ENCODE measurements around the gene PAX7. TPM values are rescaled to one million over a fixed set of nuclear protein-coding genes. Genes with fewer than 3 reads are reported as not detected.

PAX7 gene
- total and polyA plus RNA-seq, 11 donors = not detected

DNA sequence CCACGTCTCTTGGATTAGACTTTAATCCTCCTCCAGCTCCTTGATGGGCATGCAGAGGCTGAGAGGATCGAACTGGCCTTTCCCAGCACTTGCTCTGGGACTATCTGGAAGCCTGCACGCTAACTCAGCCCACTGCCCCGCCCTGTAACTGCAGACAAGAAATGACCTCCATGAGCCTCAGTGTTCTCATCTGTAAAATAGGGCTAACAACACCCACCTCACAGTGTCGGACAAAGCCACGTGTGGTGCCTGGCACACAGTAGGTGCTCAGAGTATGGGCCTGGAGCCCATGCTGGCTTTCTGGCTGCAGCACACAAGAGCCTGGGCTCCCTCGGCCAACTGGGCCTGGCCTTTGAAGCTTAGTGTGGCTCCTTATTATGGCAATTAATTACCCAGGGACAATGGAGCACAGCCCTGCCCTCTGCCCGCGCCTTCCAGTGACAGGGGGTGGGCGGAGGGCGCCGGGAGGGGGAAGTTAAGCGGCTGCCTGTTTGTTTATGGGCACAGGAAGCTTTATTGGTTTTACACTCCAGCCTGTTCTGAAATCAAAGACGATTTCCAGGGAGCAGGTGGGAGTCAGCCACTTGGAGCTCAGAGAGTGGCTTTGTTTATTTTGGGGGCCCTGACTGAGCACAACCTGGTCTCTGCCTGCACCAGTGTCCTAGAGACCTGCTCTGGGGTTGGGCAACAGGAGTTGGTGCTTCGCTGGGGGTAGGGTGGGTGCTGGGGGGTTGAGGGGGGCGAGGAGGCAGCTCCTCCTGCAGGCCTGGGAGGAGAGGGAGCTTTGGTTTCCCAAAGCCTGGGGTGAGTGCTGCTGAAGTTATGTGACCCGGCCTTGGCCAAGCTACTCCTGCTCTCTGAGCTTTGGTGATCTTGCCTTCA is 31.0 kb downstream of the PAX7 start:
- DNase-seq = no peak
- H3K27ac ChIP-seq = no peak overlapping the region

DNA sequence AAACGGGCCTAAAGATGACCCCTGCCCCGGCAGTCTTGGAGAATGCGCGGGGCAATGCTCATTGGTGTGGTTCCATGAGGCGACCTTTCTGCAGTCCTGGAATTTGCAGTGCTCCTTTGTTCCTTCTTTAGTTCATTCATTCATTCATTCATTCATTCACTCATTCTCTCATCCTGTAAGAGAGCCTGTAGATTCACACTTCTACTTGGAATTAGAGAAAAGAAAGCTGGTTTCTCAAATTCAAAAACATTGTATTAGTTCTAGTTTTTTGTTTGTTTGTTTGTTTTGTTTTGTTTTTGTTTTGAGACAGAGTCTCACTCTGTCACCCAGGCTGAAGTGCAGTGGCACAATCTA is 31.6 kb downstream of the PAX7 start:
- 59 to 75% (median 65%) methylated on average over 5 of the region's 5 CpGs for WGBS, 4 donors
- intact Hi-C loops (cut with DNase I) = no loop called here
- no peaks in the 10 kb centered on the region for H3K4me1 ChIP-seq
- ATAC-seq (no peak), DNase-seq (no peak)
- no peak for TF ChIP-seq POLR2A (IDR thresholded peaks at IDR 0.05)
- TF ChIP-seq, protein P1, sequence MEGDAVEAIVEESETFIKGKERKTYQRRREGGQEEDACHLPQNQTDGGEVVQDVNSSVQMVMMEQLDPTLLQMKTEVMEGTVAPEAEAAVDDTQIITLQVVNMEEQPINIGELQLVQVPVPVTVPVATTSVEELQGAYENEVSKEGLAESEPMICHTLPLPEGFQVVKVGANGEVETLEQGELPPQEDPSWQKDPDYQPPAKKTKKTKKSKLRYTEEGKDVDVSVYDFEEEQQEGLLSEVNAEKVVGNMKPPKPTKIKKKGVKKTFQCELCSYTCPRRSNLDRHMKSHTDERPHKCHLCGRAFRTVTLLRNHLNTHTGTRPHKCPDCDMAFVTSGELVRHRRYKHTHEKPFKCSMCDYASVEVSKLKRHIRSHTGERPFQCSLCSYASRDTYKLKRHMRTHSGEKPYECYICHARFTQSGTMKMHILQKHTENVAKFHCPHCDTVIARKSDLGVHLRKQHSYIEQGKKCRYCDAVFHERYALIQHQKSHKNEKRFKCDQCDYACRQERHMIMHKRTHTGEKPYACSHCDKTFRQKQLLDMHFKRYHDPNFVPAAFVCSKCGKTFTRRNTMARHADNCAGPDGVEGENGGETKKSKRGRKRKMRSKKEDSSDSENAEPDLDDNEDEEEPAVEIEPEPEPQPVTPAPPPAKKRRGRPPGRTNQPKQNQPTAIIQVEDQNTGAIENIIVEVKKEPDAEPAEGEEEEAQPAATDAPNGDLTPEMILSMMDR (IDR thresholded peaks at IDR 0.05) = no peak
- H3K27me3 ChIP-seq = peaks cover 0 to 84% (median 23%) of the 10 kb centered on the region in 9 donors
- H3K36me3 ChIP-seq = no peaks in the 10 kb centered on the region
- no peak overlapping the region for H3K27ac ChIP-seq
- H3K4me3 ChIP-seq = no peak overlapping the region
- H3K9me3 ChIP-seq = no peaks in the 10 kb centered on the region

More for the DNA sequence above, 31.0 kb downstream of the PAX7 start:
- no peaks in the 10 kb centered on the region for H3K4me1 ChIP-seq
- TF ChIP-seq, protein P1 (IDR thresholded peaks at IDR 0.05) = no peak
- TF ChIP-seq POLR2A (IDR thresholded peaks at IDR 0.05) = no peak
- ATAC-seq = no peak
- intact Hi-C loops (cut with DNase I) = no loop called here
- H3K27me3 ChIP-seq = peaks cover 0 to 85% (median 25%) of the 10 kb centered on the region in 9 donors
- H3K9me3 ChIP-seq = no peaks in the 10 kb centered on the region
- H3K36me3 ChIP-seq = no peaks in the 10 kb centered on the region
- WGBS, 4 donors = 36 to 53% (median 46%) methylated on average over 14 to 17 of the region's 17 CpGs
- no peak overlapping the region for H3K4me3 ChIP-seq

DNA sequence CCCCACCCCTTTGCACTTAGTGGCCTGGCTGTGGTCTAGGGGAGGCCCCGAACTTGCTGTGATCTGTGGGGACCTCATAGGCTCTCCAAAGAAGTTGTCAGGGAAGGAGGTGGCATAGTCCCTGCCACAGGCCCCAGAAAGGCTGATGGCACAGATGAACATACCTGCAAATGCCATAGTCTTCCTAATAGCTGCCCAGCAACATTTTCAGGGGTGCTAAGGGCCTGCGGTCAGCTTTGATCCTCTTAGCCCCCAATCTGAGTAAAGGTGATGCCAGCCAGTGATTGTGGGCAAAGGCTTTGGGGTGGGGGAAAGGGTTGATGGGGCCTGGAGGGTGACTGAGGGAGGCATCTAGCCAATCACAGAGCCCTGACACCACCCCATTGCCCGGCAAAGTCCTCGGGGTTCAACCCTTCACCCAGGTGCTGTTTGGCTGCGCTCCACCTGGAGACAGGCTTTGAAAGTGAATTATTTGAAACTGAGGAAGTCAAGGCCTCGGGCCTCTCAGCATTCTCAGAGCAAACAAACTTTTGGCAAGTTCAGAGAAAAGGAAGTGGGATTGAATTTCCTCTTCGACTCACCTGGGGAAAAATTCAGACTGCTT is 35.8 kb downstream of the PAX7 start:
- Histone ChIP-seq H3K27me3 (peaks cover 3 to 65% (median 11%) of the 10 kb centered on the region in 9 donors), H3K36me3 (no peaks in the 10 kb centered on the region), H3K27ac (no peak overlapping the region), H3K9me3 (no peaks in the 10 kb centered on the region), H3K4me3 (no peak overlapping the region), H3K4me1 (no peaks in the 10 kb centered on the region)
- intact Hi-C loops (cut with DNase I) = no loop called here
- no peak for TF ChIP-seq POLR2A (IDR thresholded peaks at IDR 0.05)
- TF ChIP-seq, protein P1 (IDR thresholded peaks at IDR 0.05) = no peak
- ATAC-seq (no peak), DNase-seq (no peak)
- WGBS, 4 donors = 54 to 60% (median 56%) methylated on average over 6 to 7 of the region's 7 CpGs

DNA sequence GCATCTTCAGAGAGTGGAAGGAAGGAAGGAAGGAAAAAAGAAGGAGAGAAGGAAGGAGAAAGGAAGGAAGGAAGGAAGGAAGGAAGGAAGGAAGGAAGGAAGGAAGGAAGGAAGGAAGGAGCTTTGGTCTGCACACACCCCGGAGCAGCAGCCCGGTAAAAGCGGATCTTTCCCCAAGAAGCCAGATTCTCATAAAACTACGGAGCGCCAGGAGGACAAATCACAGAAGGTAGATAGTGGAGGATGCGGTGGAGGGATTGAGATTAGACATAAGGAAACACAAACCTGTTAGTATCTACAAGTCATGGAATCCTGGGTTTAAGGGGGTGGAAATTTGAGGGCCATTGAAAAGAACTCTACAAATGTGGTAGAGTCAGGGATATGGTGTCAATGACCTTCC is 36.7 kb downstream of the PAX7 start:
- Histone ChIP-seq H3K4me1 (no peaks in the 10 kb centered on the region), H3K4me3 (no peak overlapping the region), H3K36me3 (no peaks in the 10 kb centered on the region), H3K9me3 (no peaks in the 10 kb centered on the region), H3K27me3 (peaks cover 0 to 69% (median 10%) of the 10 kb centered on the region in 9 donors), H3K27ac (no peak overlapping the region)
- intact Hi-C loops (cut with DNase I) = no loop called here
- WGBS, 4 donors = 64 to 76% (median 70%) methylated on average over 6 of the region's 6 CpGs
- no peak for TF ChIP-seq POLR2A (IDR thresholded peaks at IDR 0.05)
- TF ChIP-seq, protein P1 (IDR thresholded peaks at IDR 0.05) = no peak
- DNase-seq = no peak
- ATAC-seq = no peak

All from heart left ventricle (tissue), 16 donors.